Transverse colon (tissue), 3 donors: ENCODE measurements around the gene KLF2.

Source experiments
- CTCF ChIP-seq, 5 experiments: fragments of 200-600 bp in 3 of 5; fragments of 450-650 bp in 2 of 5; sonication (generic) in 3 of 5; IDR thresholded peaks; 1 replicate in 2 of 5; 2 replicates in 3 of 5; pipeline ENCODE4 v1.5.1; 2016 to 2017; ENCODE audit warnings: antibody characterized with exemption in 5 of 5, inconsistent platforms in 3 of 5, mild to moderate bottlenecking in 2 of 5, moderate library complexity in 1 of 5
- EP300 ChIP-seq: sonication (generic); formaldehyde crosslinking; IDR thresholded peaks from one replicate; pipeline ENCODE4 v1.6.1; 2017; ENCODE audit warnings: antibody characterized with exemption, low read depth

- TF ChIP-seq CTCF (IDR thresholded peaks at IDR 0.05): no peak
- no peak for TF ChIP-seq EP300
Measured at GRCh38 chr19:16293118-16294091, 31.2 kb upstream of the KLF2 start.
